SU-DHL-6 (cell line): Measurements from ENCODE around the gene HIVEP3.
"Not testable (repeated sequence)": the region's sequence is repeated elsewhere in the genome, so short reads cannot be mapped to it uniquely, and the experiment has no call there.

Source experiments
- H2AFZ ChIP-seq: fragments of 200-600 bp; sonication (generic); 2 replicates; pipeline ENCODE4 v1.6.1; 2014; ENCODE audit warnings: low read depth, mild to moderate bottlenecking, moderate library complexity, mixed read lengths, antibody characterized with exemption, low read length; ENCODE audit not compliant: severe bottlenecking
- H3F3A ChIP-seq: fragments of 200-600 bp; shearing (Covaris generic); 2 replicates; pipeline ENCODE4 v1.6.0; 2016; ENCODE audit warnings: antibody characterized with exemption, mild to moderate bottlenecking; ENCODE audit not compliant: insufficient read depth
- H3K27ac ChIP-seq: fragments of 200-600 bp; sonication (generic); 2 replicates; pipeline ENCODE4 v1.5.1; 2016; ENCODE audit warnings: low read depth, mild to moderate bottlenecking, low read length, moderate library complexity, mixed read lengths
- H3K27me3 ChIP-seq: fragments of 200-600 bp; sonication (generic), shearing (Covaris generic); 2 replicates; pipeline ENCODE4 v1.6.0; 2014; ENCODE audit warnings: mild to moderate bottlenecking, low read length
- H3K36me3 ChIP-seq: fragments of 200-600 bp; sonication (generic); 2 replicates; pipeline ENCODE4 v1.6.1; 2014; ENCODE audit warnings: mild to moderate bottlenecking, low read length, mixed read lengths
- H3K4me2 ChIP-seq: fragments of 300-600, 200-600 bp; shearing (Covaris generic), sonication (generic); 2 replicates; pipeline ENCODE4 v1.6.0; 2014; ENCODE audit warnings: low read length, low read depth, mild to moderate bottlenecking; ENCODE audit not compliant: poor library complexity, severe bottlenecking
- H3K4me3 ChIP-seq: fragments of 200-600 bp; sonication (generic); 2 replicates; pipeline ENCODE4 v1.5.1; 2014; ENCODE audit warnings: antibody characterized with exemption, low read length, mild to moderate bottlenecking, mixed read lengths; ENCODE audit not compliant: insufficient read depth, poor library complexity, severe bottlenecking
- H3K79me2 ChIP-seq: fragments of 200-600 bp; sonication (generic); 2 replicates; pipeline ENCODE4 v1.6.1; 2014; ENCODE audit warnings: mild to moderate bottlenecking, low read length, moderate library complexity; ENCODE audit not compliant: insufficient read depth
- H3K9ac ChIP-seq: fragments of 200-600 bp; sonication (generic); 2 replicates; pipeline ENCODE4 v1.7.0; 2014; ENCODE audit warnings: mild to moderate bottlenecking, low read length
- H3K9me2 ChIP-seq: fragments of 200-600 bp; sonication (generic); replicated peaks from 2 replicates; pipeline ENCODE4 v1.6.1; 2014; ENCODE audit warnings: low read length; ENCODE audit not compliant: insufficient read depth
- H3K9me3 ChIP-seq: fragments of 200-600 bp; sonication (generic); 2 replicates; pipeline ENCODE4 v1.6.1; 2014; ENCODE audit warnings: low read length, mixed read lengths; ENCODE audit not compliant: insufficient read depth
- H4K20me1 ChIP-seq: fragments of 200-600 bp; sonication (generic); 2 replicates; pipeline ENCODE4 v1.6.1; 2014; ENCODE audit warnings: low read depth, mild to moderate bottlenecking, antibody characterized with exemption, low read length, moderate library complexity, mixed read lengths
- CTCF ChIP-seq: fragments of 200-600 bp; sonication (generic); IDR thresholded peaks from one replicate; pipeline ENCODE4 v1.5.1; 2017; ENCODE audit warnings: antibody characterized with exemption, mild to moderate bottlenecking, low read length, moderate library complexity; ENCODE audit not compliant: insufficient read depth, poor library complexity, severe bottlenecking
- EZH2phosphoT487 ChIP-seq: fragments of 200-600 bp; sonication (generic), shearing (Covaris generic); conservative IDR thresholded peaks from 2 replicates; pipeline ENCODE4 v1.6.1; 2018; ENCODE audit warnings: mild to moderate bottlenecking, antibody characterized with exemption, low read length, moderate library complexity, mixed read lengths

The HIVEP3 gene

GRCh38 chr1:41954533-41954944 lies 35.8 kb upstream of the HIVEP3 start:
- no peak overlapping the region for H2AFZ ChIP-seq
- H3K9ac ChIP-seq = no peak overlapping the region
- H3F3A ChIP-seq = no peaks in the 10 kb centered on the region
- H3K36me3 ChIP-seq = no peaks in the 10 kb centered on the region
- no peak for TF ChIP-seq EZH2phosphoT487
- no peak for TF ChIP-seq CTCF
- H3K27me3 ChIP-seq = no peaks in the 10 kb centered on the region
- no peaks in the 10 kb centered on the region; the same call in 1 of the 2 replicates for H3K9me3 ChIP-seq
- no peak overlapping the region for H3K4me3 ChIP-seq
- no peaks in the 10 kb centered on the region for H3K79me2 ChIP-seq
- no peak overlapping the region for H3K27ac ChIP-seq
- H3K4me2 ChIP-seq = no peak overlapping the region
- H3K9me2 ChIP-seq = no peaks in the 10 kb centered on the region; the same call in 1 of the 2 replicates
- no peaks in the 10 kb centered on the region for H4K20me1 ChIP-seq

- no peak overlapping the region for H3K4me2 ChIP-seq
- H3K79me2 ChIP-seq = no peaks in the 10 kb centered on the region
- no peaks in the 10 kb centered on the region for H4K20me1 ChIP-seq
- H3K9me3 ChIP-seq = no peaks in the 10 kb centered on the region; the same call in 1 of the 2 replicates
- no peak overlapping the region for H3K27ac ChIP-seq
- no peaks in the 10 kb centered on the region; the same call in 1 of the 2 replicates for H3K9me2 ChIP-seq
- H3K36me3 ChIP-seq = no peaks in the 10 kb centered on the region
- H3K9ac ChIP-seq = no peak overlapping the region
- H3K4me3 ChIP-seq = no peak overlapping the region
- no peak overlapping the region for H2AFZ ChIP-seq
- no peaks in the 10 kb centered on the region for H3F3A ChIP-seq
- no peak for TF ChIP-seq EZH2phosphoT487
- H3K27me3 ChIP-seq = no peaks in the 10 kb centered on the region
Measured at GRCh38 chr1:41953291-41953690, 34.6 kb upstream of the HIVEP3 start.

- no peaks in the 10 kb centered on the region for H3K79me2 ChIP-seq
- H3K9ac ChIP-seq = no peak overlapping the region
- H3K9me2 ChIP-seq = no peaks in the 10 kb centered on the region; the same call in 1 of the 2 replicates
- TF ChIP-seq EZH2phosphoT487 (no peak), CTCF (no peak)
- no peak overlapping the region for H2AFZ ChIP-seq
- no peaks in the 10 kb centered on the region for H4K20me1 ChIP-seq
- no peak overlapping the region for H3K27ac ChIP-seq
- no peaks in the 10 kb centered on the region for H3F3A ChIP-seq
- H3K4me3 ChIP-seq = no peak overlapping the region
- no peaks in the 10 kb centered on the region for H3K27me3 ChIP-seq
- no peak overlapping the region for H3K4me2 ChIP-seq
- no peaks in the 10 kb centered on the region; the same call in 1 of the 2 replicates for H3K9me3 ChIP-seq
- no peaks in the 10 kb centered on the region for H3K36me3 ChIP-seq
Measured at GRCh38 chr1:41952208-41952607, 33.5 kb upstream of the HIVEP3 start.

- H3K27me3 ChIP-seq, H3K9me2 ChIP-seq, H3K27ac ChIP-seq, H3F3A ChIP-seq, H3K4me3 ChIP-seq, H4K20me1 ChIP-seq, H3K36me3 ChIP-seq, H3K79me2 ChIP-seq, H2AFZ ChIP-seq, H3K4me2 ChIP-seq, H3K9ac ChIP-seq, H3K9me3 ChIP-seq: not testable (repeated sequence)
Measured at GRCh38 chr1:41951492-41951891, 32.8 kb upstream of the HIVEP3 start.
